ENCODE results near the gene MTHFSD. TPM values are rescaled to one million over a fixed set of nuclear protein-coding genes. Genes with fewer than 3 reads are reported as not detected.

MTHFSD gene
- total and polyA plus RNA-seq, 2 donors (not counting 3 experiments of a cell fraction or from before 2014, with no cell fraction given), result 16.7 to 21.1 TPM

DNA sequence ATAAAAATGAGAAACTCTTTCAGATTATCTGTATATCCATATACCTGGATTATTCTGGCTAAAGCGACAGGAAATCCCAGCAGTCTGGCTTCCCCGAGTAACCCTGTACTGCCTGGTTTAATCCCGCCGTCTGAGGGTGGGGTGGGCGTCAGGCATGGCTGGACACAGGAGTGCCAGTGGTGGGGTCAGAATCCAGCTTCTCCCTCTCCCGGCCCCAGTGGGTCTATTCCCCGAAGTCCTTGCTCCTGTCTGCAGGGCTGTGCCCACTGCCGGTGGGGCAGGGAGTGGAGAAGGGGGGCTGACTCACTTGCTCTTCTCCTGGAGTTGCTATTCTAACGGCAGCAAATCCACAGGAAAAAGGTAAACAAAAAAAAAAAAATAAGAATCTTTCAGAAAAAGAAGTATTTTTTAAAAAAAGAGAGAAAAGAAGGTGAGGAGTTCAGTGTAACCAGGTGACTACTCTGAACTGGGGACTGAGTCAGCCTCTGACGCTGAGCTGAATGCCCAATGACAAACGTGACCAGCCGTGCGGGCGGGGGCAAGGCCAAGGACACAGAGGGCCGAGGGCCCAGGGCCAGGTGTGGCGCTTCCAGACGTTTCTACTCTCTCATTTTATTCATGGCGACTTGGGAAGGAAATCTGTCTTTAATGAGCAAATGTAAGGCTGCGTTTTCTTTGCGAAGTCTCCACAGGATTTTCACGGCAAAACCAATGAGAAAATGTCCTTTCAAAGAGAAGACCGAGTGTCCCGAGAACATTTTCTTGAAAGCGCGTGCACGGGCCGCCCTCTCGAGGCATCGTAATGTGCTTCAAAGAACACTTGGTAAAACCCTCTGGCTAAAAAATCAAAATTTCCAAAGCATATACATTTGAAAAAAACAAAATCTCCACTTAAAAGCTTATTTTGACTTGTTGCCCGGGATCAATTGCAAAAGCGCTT is 24.5 kb downstream of the MTHFSD start:
- H3K36me3 ChIP-seq (ENCODE audit: control insufficient read depth in 2 of 2, extremely low read depth in 1 of 2, insufficient read depth in 2 of 2, low read length in 2 of 2), result no peaks in the 10 kb centered on the region
- TF ChIP-seq POLR2A (IDR thresholded peaks at IDR 0.05; ENCODE audit: low read depth, low read length), result no peak
- no peak for TF ChIP-seq FOS (IDR thresholded peaks at IDR 0.05; ENCODE audit: borderline replicate concordance, insufficient read depth, low read length)
- TF ChIP-seq MYC (IDR thresholded peaks at IDR 0.05; ENCODE audit: low read depth, low read length), result no peak
- no peak for TF ChIP-seq JUN (IDR thresholded peaks at IDR 0.05; ENCODE audit: borderline replicate concordance, insufficient read depth, insufficient read length, low read depth)
- no peak for TF ChIP-seq POLR2AphosphoS5 (IDR thresholded peaks at IDR 0.05; ENCODE audit: insufficient read depth, low read depth, low read length)
- TF ChIP-seq, protein P1, sequence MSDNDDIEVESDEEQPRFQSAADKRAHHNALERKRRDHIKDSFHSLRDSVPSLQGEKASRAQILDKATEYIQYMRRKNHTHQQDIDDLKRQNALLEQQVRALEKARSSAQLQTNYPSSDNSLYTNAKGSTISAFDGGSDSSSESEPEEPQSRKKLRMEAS (IDR thresholded peaks at IDR 0.05; ENCODE audit: insufficient read depth, insufficient read length), result no peak
- no peaks in the 10 kb centered on the region for H3K4me1 ChIP-seq (ENCODE audit: control insufficient read depth, extremely low read depth, insufficient read depth, low read length)
- no peak overlapping the region for H2AFZ ChIP-seq (ENCODE audit: low read depth, low read length)
- intact Hi-C loops (cut with micrococcal nuclease) (no loop called here), dilution Hi-C loops (cut with MboI; ENCODE audit: extremely low pct_ligation_motif_present, low sequenced_read_pairs) (no loop called here)
- no peak overlapping the region for H3K9ac ChIP-seq (replicated peaks; ENCODE audit: extremely low read depth, insufficient read depth, low read length)
- no peak overlapping the region for H3K4me2 ChIP-seq (ENCODE audit: insufficient read depth, low read length)
- POLR2A ChIA-PET, result no interaction called here
- DNase-seq (ENCODE audit: low read depth, low spot score) (no peak), FAIRE-seq (no peak)
- H3K27me3 ChIP-seq (ENCODE audit: control insufficient read depth in 2 of 2, insufficient read depth in 2 of 2, low read length in 2 of 2), result no peaks in the 10 kb centered on the region
- H3K4me3 ChIP-seq (replicated peaks in 1 of 3; ENCODE audit: insufficient read depth in 1 of 3, low read depth in 1 of 3, low read length in 3 of 3), result no peak overlapping the region
- H3K9me3 ChIP-seq (replicated peaks; ENCODE audit: control insufficient read depth, insufficient read depth, low read length), result no peaks in the 10 kb centered on the region
- no peaks in the 10 kb centered on the region for H3K79me2 ChIP-seq (ENCODE audit: control insufficient read depth, insufficient read depth, low read length)
- BruUV-seq (replicated peaks), result no TSS peak
- H3K9me1 ChIP-seq (replicated peaks; ENCODE audit: control insufficient read depth, extremely low read depth, insufficient read depth, low read length), result no peaks in the 10 kb centered on the region
- CTCF ChIA-PET, result no interaction called here
- no peak overlapping the region for H3K27ac ChIP-seq (ENCODE audit: insufficient read depth, low read depth, low read length)
- H4K20me1 ChIP-seq (replicated peaks; ENCODE audit: control insufficient read depth, extremely low read depth, insufficient read depth, low read length), result no peaks in the 10 kb centered on the region

DNA sequence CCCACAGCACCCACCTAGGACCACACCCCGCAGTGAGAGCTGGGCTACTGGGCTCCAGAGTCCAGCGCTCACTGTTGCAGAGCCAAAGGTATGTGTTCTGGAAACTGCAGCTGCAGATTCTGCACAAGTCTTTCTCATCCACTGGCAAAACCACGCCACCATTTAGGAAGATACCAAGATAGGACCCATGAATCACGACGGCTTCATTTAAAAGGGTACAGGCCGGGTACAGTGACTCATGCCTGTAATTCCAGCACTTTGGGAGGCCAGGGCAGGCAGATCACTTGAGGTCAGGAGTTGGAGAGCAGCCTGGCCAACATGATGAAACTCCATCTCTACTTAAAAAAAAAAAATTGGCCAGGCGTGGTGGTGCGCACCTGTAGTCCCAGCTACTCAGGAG is 25.9 kb downstream of the MTHFSD start:
- TF ChIP-seq POLR2A (IDR thresholded peaks at IDR 0.05; ENCODE audit: low read depth, low read length), result no peak
- TF ChIP-seq GATA2 (IDR thresholded peaks at IDR 0.05; ENCODE audit: insufficient read depth, insufficient read length, low read depth, low read length), result no peak
- no peak for TF ChIP-seq EZH2 (IDR thresholded peaks at IDR 0.05; ENCODE audit: borderline replicate concordance, low read depth, low read length, severe bottlenecking)
- no peak for TF ChIP-seq JUN (IDR thresholded peaks at IDR 0.05; ENCODE audit: borderline replicate concordance, insufficient read depth, insufficient read length, low read depth)
- TF ChIP-seq MYC (IDR thresholded peaks at IDR 0.05; ENCODE audit: low read depth, low read length), result no peak
- TF ChIP-seq, protein P2, sequence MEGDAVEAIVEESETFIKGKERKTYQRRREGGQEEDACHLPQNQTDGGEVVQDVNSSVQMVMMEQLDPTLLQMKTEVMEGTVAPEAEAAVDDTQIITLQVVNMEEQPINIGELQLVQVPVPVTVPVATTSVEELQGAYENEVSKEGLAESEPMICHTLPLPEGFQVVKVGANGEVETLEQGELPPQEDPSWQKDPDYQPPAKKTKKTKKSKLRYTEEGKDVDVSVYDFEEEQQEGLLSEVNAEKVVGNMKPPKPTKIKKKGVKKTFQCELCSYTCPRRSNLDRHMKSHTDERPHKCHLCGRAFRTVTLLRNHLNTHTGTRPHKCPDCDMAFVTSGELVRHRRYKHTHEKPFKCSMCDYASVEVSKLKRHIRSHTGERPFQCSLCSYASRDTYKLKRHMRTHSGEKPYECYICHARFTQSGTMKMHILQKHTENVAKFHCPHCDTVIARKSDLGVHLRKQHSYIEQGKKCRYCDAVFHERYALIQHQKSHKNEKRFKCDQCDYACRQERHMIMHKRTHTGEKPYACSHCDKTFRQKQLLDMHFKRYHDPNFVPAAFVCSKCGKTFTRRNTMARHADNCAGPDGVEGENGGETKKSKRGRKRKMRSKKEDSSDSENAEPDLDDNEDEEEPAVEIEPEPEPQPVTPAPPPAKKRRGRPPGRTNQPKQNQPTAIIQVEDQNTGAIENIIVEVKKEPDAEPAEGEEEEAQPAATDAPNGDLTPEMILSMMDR (IDR thresholded peaks at IDR 0.05; ENCODE audit: extremely low read depth in 1 of 2, insufficient read depth in 1 of 2, low read depth in 1 of 2, low read length in 2 of 2), result no peak
- TF ChIP-seq, protein P1 (IDR thresholded peaks at IDR 0.05; ENCODE audit: insufficient read depth, insufficient read length), result no peak
- TF ChIP-seq FOS (IDR thresholded peaks at IDR 0.05; ENCODE audit: borderline replicate concordance, insufficient read depth, low read length), result no peak
- no peak for TF ChIP-seq POLR2AphosphoS5 (IDR thresholded peaks at IDR 0.05; ENCODE audit: insufficient read depth, low read depth, low read length)

More for the DNA sequence above, 25.9 kb downstream of the MTHFSD start:
- ChIA-PET POLR2A (no interaction called here), CTCF (no interaction called here)
- Histone ChIP-seq H3K9me3 (replicated peaks; ENCODE audit: control insufficient read depth, insufficient read depth, low read length) (no peaks in the 10 kb centered on the region), H3K9ac (replicated peaks; ENCODE audit: extremely low read depth, insufficient read depth, low read length) (no peak overlapping the region), H2AFZ (ENCODE audit: low read depth, low read length) (no peak overlapping the region), H3K27me3 (ENCODE audit: control insufficient read depth in 2 of 2, insufficient read depth in 2 of 2, low read length in 2 of 2) (no peaks in the 10 kb centered on the region), H3K4me1 (ENCODE audit: control insufficient read depth, extremely low read depth, insufficient read depth, low read length) (no peaks in the 10 kb centered on the region), H4K20me1 (replicated peaks; ENCODE audit: control insufficient read depth, extremely low read depth, insufficient read depth, low read length) (no peaks in the 10 kb centered on the region), H3K4me3 (replicated peaks in 1 of 3; ENCODE audit: insufficient read depth in 1 of 3, low read depth in 1 of 3, low read length in 3 of 3) (no peak overlapping the region), H3K79me2 (ENCODE audit: control insufficient read depth, insufficient read depth, low read length) (no peaks in the 10 kb centered on the region), H3K9me1 (replicated peaks; ENCODE audit: control insufficient read depth, extremely low read depth, insufficient read depth, low read length) (no peaks in the 10 kb centered on the region), H3K27ac (ENCODE audit: insufficient read depth, low read depth, low read length) (no peak overlapping the region), H3K4me2 (ENCODE audit: insufficient read depth, low read length) (no peak overlapping the region), H3K36me3 (ENCODE audit: control insufficient read depth in 2 of 2, extremely low read depth in 1 of 2, insufficient read depth in 2 of 2, low read length in 2 of 2) (no peaks in the 10 kb centered on the region)
- no peak for DNase-seq (ENCODE audit: low read depth, low spot score)
- no TSS peak for BruUV-seq (replicated peaks)
- dilution Hi-C loops (cut with MboI; ENCODE audit: extremely low pct_ligation_motif_present, low sequenced_read_pairs) (no loop called here), intact Hi-C loops (cut with micrococcal nuclease) (no loop called here)
- FAIRE-seq, result no peak
